ENCODE results near the gene NKX2-3. TPM values are rescaled to one million over a fixed set of nuclear protein-coding genes. Genes with fewer than 3 reads are reported as not detected.

The NKX2-3 gene
- total RNA-seq, 4 donors from 2014 or later = not detected

- intact Hi-C loops (cut with DNase I; ENCODE audit: low total_unique reads) = no loop called here
- TF ChIP-seq, protein P1, sequence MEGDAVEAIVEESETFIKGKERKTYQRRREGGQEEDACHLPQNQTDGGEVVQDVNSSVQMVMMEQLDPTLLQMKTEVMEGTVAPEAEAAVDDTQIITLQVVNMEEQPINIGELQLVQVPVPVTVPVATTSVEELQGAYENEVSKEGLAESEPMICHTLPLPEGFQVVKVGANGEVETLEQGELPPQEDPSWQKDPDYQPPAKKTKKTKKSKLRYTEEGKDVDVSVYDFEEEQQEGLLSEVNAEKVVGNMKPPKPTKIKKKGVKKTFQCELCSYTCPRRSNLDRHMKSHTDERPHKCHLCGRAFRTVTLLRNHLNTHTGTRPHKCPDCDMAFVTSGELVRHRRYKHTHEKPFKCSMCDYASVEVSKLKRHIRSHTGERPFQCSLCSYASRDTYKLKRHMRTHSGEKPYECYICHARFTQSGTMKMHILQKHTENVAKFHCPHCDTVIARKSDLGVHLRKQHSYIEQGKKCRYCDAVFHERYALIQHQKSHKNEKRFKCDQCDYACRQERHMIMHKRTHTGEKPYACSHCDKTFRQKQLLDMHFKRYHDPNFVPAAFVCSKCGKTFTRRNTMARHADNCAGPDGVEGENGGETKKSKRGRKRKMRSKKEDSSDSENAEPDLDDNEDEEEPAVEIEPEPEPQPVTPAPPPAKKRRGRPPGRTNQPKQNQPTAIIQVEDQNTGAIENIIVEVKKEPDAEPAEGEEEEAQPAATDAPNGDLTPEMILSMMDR (IDR thresholded peaks at IDR 0.05) = no peak
- no peak for TF ChIP-seq POLR2A (IDR thresholded peaks at IDR 0.05)
- peaks cover 0 to 27% of the 10 kb centered on the region in 2 donors for H3K4me1 ChIP-seq
- H3K4me3 ChIP-seq = no peak overlapping the region
- no peak for DNase-seq
- H3K27ac ChIP-seq = no peak overlapping the region
- no peaks in the 10 kb centered on the region for H3K36me3 ChIP-seq
- peaks cover 12 to 77% of the 10 kb centered on the region in 2 donors for H3K27me3 ChIP-seq
- H3K9me3 ChIP-seq = no peaks in the 10 kb centered on the region
Measured at GRCh38 chr10:99537989-99538917, 5.5 kb downstream of the NKX2-3 start.

DNA sequence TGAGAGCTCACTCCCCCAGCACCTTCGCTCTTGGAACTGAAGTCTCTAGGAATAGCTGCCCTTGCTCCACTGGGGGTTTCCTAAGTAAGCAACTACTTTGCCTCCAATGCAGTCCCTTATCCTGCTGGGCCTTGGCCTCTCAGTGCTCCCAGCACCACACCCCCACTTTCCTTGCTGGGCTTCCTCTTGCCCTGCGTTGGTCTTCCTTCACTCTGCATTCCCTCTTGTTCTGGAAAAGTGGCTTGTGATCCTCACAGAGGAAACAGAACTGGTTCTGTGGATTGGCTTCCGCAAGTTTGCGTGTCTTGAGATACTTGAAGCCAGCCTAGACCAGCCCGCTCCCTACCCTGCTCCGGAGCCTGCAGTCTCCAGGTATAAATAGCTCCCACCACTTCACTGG lies 6.4 kb downstream of the NKX2-3 start:
- DNase-seq = no peak
- H3K36me3 ChIP-seq = no peaks in the 10 kb centered on the region
- peaks cover 12 to 68% of the 10 kb centered on the region in 2 donors for H3K27me3 ChIP-seq
- intact Hi-C loops (cut with DNase I; ENCODE audit: low total_unique reads) = no loop called here
- no peak overlapping the region for H3K4me3 ChIP-seq
- H3K27ac ChIP-seq = no peak overlapping the region
- TF ChIP-seq, protein P1 (IDR thresholded peaks at IDR 0.05) = no peak
- no peak for TF ChIP-seq POLR2A (IDR thresholded peaks at IDR 0.05)
- no peaks in the 10 kb centered on the region for H3K9me3 ChIP-seq
- peaks cover 0 to 26% of the 10 kb centered on the region in 2 donors for H3K4me1 ChIP-seq

DNA sequence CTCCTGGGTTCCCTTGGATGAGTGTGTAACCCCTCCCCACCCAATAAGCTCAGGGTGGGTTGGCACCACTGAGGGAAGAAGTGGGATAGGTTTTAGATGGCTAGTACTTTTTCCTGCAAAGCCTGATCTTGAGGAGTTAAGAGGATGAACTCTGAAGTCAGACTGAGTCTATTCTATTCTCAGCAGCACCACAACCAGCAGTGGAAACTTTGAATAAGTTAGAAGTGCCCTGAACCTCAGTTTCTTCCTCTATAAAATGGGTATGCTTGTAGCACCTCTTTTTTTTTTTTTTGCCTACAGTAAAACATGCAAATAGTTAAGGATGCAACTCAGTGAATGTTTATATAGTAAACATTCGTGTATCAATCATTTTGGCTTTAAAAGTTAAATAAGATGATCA lies 7.1 kb downstream of the NKX2-3 start:
- Histone ChIP-seq H3K27ac (no peak overlapping the region), H3K36me3 (no peaks in the 10 kb centered on the region), H3K4me3 (no peak overlapping the region), H3K9me3 (no peaks in the 10 kb centered on the region), H3K4me1 (peaks cover 0 to 26% of the 10 kb centered on the region in 2 donors), H3K27me3 (peaks cover 6 to 61% of the 10 kb centered on the region in 2 donors)
- intact Hi-C loops (cut with DNase I; ENCODE audit: low total_unique reads) = no loop called here
- no peak for DNase-seq
- TF ChIP-seq POLR2A (IDR thresholded peaks at IDR 0.05) = no peak
- TF ChIP-seq, protein P1 (IDR thresholded peaks at IDR 0.05) = no peak

GRCh38 chr10:99540306-99540656 lies 7.5 kb downstream of the NKX2-3 start:
- Histone ChIP-seq H3K27me3 (peaks cover 3 to 60% of the 10 kb centered on the region in 2 donors), H3K36me3 (no peaks in the 10 kb centered on the region)
- intact Hi-C loops (cut with DNase I; ENCODE audit: low total_unique reads) = no loop called here

More at GRCh38 chr10:99540306-99540656, 7.5 kb downstream of the NKX2-3 start:
- no peak overlapping the region for H3K27ac ChIP-seq
- TF ChIP-seq POLR2A (IDR thresholded peaks at IDR 0.05) = no peak
- TF ChIP-seq, protein P1 (IDR thresholded peaks at IDR 0.05) = no peak
- no peak overlapping the region for H3K4me3 ChIP-seq
- no peak for DNase-seq
- peaks cover 0 to 22% of the 10 kb centered on the region in 2 donors for H3K4me1 ChIP-seq
- no peaks in the 10 kb centered on the region for H3K9me3 ChIP-seq

Measured in uterus (tissue), 4 donors.